ENCODE measurements around the gene TNP1. TPM values are rescaled to one million over a fixed set of nuclear protein-coding genes. Genes with fewer than 3 reads are reported as not detected.

Gene TNP1
- total and polyA plus RNA-seq, 4 donors: not detected

GRCh38 chr2:216881411-216881810 is 21.5 kb upstream of the TNP1 start:
- Histone ChIP-seq H3K9me3 (ENCODE audit: control insufficient read depth in 4 of 4, low read length in 3 of 4) (no peaks in the 10 kb centered on the region), H3K36me3 (ENCODE audit: control insufficient read depth in 4 of 4, insufficient read depth in 3 of 4, low read depth in 1 of 4, low read length in 3 of 4) (no peaks in the 10 kb centered on the region), H3K4me3 (ENCODE audit: low read depth in 1 of 3, low read length in 3 of 3) (no peak overlapping the region), H3K27ac (ENCODE audit: low read depth in 1 of 2, low read length in 2 of 2) (no peak overlapping the region), H3K9ac (ENCODE audit: low read depth in 1 of 2, low read length in 2 of 2) (no peak overlapping the region), H3K27me3 (ENCODE audit: control insufficient read depth in 4 of 4, insufficient read depth in 4 of 4, low read length in 3 of 4) (no peaks in the 10 kb centered on the region), H3K4me1 (ENCODE audit: control insufficient read depth in 4 of 4, insufficient read depth in 4 of 4, low read length in 3 of 4) (peaks cover 0 to 3% (median 0%) of the 10 kb centered on the region in 4 donors)
- DNase-seq (ENCODE audit: low spot score): no peak
- 95% methylated on average over 4 of the region's 4 CpGs for WGBS
- no peak for TF ChIP-seq ATF3 (IDR thresholded peaks at IDR 0.05)
- no peak for TF ChIP-seq FOXA2 (IDR thresholded peaks at IDR 0.05)
- no peak for TF ChIP-seq ZBTB33 (IDR thresholded peaks at IDR 0.05)
- no peak for TF ChIP-seq REST (IDR thresholded peaks at IDR 0.05)
- TF ChIP-seq FOXA1 (IDR thresholded peaks at IDR 0.05): no peak
- no peak for TF ChIP-seq HNF4G (IDR thresholded peaks at IDR 0.05)
- TF ChIP-seq GABPA (IDR thresholded peaks at IDR 0.05 in 1 of 2, conservative IDR thresholded peaks at IDR 0.05 in 1 of 2): no peak
- no peak for TF ChIP-seq JUND (IDR thresholded peaks at IDR 0.05)
- TF ChIP-seq SP1 (IDR thresholded peaks at IDR 0.05): no peak
- no peak for TF ChIP-seq EGR1 (IDR thresholded peaks at IDR 0.05; ENCODE audit: low read depth in 2 of 2)
- no peak for TF ChIP-seq NR2F2 (IDR thresholded peaks at IDR 0.05)

GRCh38 chr2:216880509-216881184 is 20.8 kb upstream of the TNP1 start:
- no peak overlapping the region for H3K27ac ChIP-seq (ENCODE audit: low read depth in 1 of 2, low read length in 2 of 2)

More at GRCh38 chr2:216880509-216881184, 20.8 kb upstream of the TNP1 start:
- Histone ChIP-seq H3K4me1 (ENCODE audit: control insufficient read depth in 4 of 4, insufficient read depth in 4 of 4, low read length in 3 of 4) (peaks cover 0 to 3% (median 0%) of the 10 kb centered on the region in 4 donors), H3K4me3 (ENCODE audit: low read depth in 1 of 3, low read length in 3 of 3) (no peak overlapping the region), H3K27me3 (ENCODE audit: control insufficient read depth in 4 of 4, insufficient read depth in 4 of 4, low read length in 3 of 4) (no peaks in the 10 kb centered on the region), H3K36me3 (ENCODE audit: control insufficient read depth in 4 of 4, insufficient read depth in 3 of 4, low read depth in 1 of 4, low read length in 3 of 4) (no peaks in the 10 kb centered on the region), H3K9me3 (ENCODE audit: control insufficient read depth in 4 of 4, low read length in 3 of 4) (no peaks in the 10 kb centered on the region), H3K9ac (ENCODE audit: low read depth in 1 of 2, low read length in 2 of 2) (no peak overlapping the region)
- DNase-seq (ENCODE audit: low spot score): no peak
- WGBS: 66% methylated on average over 7 of the region's 7 CpGs
- TF ChIP-seq SP1 (IDR thresholded peaks at IDR 0.05): peak; percentile 18
- TF ChIP-seq YY1 (IDR thresholded peaks at IDR 0.05): no peak
